ENCODE data around the gene NCS1. TPM values are rescaled to one million over a fixed set of nuclear protein-coding genes. Genes with fewer than 3 reads are reported as not detected.

NCS1 gene
- total RNA-seq, 1 experiment from 2014 or later, result 68.7 TPM

DNA sequence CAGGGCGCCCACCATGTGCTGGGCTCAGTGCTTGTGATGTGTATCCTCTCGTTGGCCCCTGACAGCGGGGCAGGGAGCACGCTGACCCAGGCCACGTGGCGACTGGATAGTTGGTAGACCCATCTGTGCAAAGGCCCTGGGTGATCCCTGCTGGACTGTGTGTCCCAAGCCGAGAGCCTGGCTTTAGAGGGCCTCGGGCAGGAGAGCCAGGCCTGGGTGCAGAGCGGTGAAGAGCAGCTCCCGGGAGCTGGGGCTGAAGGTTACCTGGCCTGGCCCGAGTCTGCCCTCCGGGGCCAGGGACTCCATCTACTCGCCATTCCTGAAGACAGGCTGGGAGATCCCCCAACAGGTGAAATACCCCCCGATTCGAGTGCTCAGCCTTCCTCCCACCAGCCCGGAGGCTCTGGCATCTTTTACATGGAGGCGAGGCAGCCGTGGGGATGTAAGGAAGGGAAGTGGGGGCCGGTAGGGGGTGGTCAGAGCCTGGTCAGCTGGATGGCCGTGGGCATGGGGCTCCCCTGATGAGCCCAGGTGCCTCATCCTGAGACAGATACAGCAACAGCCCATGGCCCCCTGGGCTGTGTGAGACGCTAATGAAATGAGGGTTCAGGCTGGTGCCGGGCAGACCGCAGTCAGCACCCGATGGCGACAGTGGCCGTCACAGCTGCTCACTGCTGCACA, 19.0 kb downstream of the NCS1 start (continued):
- TF ChIP-seq, protein P1, sequence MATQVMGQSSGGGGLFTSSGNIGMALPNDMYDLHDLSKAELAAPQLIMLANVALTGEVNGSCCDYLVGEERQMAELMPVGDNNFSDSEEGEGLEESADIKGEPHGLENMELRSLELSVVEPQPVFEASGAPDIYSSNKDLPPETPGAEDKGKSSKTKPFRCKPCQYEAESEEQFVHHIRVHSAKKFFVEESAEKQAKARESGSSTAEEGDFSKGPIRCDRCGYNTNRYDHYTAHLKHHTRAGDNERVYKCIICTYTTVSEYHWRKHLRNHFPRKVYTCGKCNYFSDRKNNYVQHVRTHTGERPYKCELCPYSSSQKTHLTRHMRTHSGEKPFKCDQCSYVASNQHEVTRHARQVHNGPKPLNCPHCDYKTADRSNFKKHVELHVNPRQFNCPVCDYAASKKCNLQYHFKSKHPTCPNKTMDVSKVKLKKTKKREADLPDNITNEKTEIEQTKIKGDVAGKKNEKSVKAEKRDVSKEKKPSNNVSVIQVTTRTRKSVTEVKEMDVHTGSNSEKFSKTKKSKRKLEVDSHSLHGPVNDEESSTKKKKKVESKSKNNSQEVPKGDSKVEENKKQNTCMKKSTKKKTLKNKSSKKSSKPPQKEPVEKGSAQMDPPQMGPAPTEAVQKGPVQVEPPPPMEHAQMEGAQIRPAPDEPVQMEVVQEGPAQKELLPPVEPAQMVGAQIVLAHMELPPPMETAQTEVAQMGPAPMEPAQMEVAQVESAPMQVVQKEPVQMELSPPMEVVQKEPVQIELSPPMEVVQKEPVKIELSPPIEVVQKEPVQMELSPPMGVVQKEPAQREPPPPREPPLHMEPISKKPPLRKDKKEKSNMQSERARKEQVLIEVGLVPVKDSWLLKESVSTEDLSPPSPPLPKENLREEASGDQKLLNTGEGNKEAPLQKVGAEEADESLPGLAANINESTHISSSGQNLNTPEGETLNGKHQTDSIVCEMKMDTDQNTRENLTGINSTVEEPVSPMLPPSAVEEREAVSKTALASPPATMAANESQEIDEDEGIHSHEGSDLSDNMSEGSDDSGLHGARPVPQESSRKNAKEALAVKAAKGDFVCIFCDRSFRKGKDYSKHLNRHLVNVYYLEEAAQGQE (IDR thresholded peaks at IDR 0.05; ENCODE audit: low read depth), result no peak
- TF ChIP-seq POLR2A (IDR thresholded peaks at IDR 0.05; ENCODE audit: borderline replicate concordance, extremely low read depth, insufficient read depth, insufficient read length) (no peak), ZFX (IDR thresholded peaks at IDR 0.05) (no peak), ZNF274 (IDR thresholded peaks at IDR 0.05; ENCODE audit: low read depth, low read length) (no peak), ZBTB33 (IDR thresholded peaks at IDR 0.05; ENCODE audit: extremely low read depth, insufficient replicate concordance, low read length) (no peak), EGR1 (IDR thresholded peaks at IDR 0.05; ENCODE audit: low read depth) (no peak), CEBPB (IDR thresholded peaks at IDR 0.05; ENCODE audit: low read depth) (no peak), EZH2 (IDR thresholded peaks at IDR 0.05) (no peak)

- H3K9me3 ChIP-seq (ENCODE audit: control insufficient read depth in 1 of 2, insufficient read depth in 1 of 2, low read depth in 1 of 2, low read length in 2 of 2), result no peaks in the 10 kb centered on the region
- no peak overlapping the region for H2AFZ ChIP-seq (ENCODE audit: low read depth, low read length, poor library complexity, severe bottlenecking)
- CTCF ChIA-PET, result no interaction called here
- no peaks in the 10 kb centered on the region for H3K27me3 ChIP-seq (ENCODE audit: insufficient read depth, low read length)
- no peak for DNase-seq (ENCODE audit: low read depth, low spot score)
- peaks cover 9% of the 10 kb centered on the region; the same call in 1 of the 2 replicates for H4K20me1 ChIP-seq (ENCODE audit: insufficient read depth)
- POLR2A ChIA-PET, result no interaction called here
- H3K4me3 ChIP-seq (replicated peaks in 1 of 2; ENCODE audit: low read depth in 1 of 2, low read length in 2 of 2), result no peak overlapping the region
- H3K4me1 ChIP-seq (ENCODE audit: control insufficient read depth in 1 of 2, insufficient read depth in 2 of 2, low read length in 2 of 2), result peaks cover 8 to 25% of the 10 kb centered on the region in 2 experiments
- H3K27ac ChIP-seq (ENCODE audit: low read depth, low read length), result no peak overlapping the region
- H3K79me2 ChIP-seq (ENCODE audit: insufficient read depth, low read length), result peaks cover 95% of the 10 kb centered on the region
- RAD21 ChIA-PET (ENCODE audit: low non-redundant PET in 1 of 2, low total read pairs in 2 of 2, uncharacterized antibody in 2 of 2, unreplicated experiment in 2 of 2), result no interaction called here
- intact Hi-C loops (cut with micrococcal nuclease), result no loop called here
- no peak overlapping the region for H3K4me2 ChIP-seq (ENCODE audit: low read length)
- ATAC-seq, result no peak
- H3K36me3 ChIP-seq (ENCODE audit: control insufficient read depth in 1 of 2, insufficient read depth in 2 of 2, low read length in 2 of 2), result no peaks in the 10 kb centered on the region
- H3K9me2 ChIP-seq (ENCODE audit: insufficient read depth), result no peaks in the 10 kb centered on the region
- no peak overlapping the region for H3K9ac ChIP-seq (ENCODE audit: low read length)
- no TSS peak for BruUV-seq (replicated peaks)
- TF ChIP-seq SRF (IDR thresholded peaks at IDR 0.05; ENCODE audit: low read depth), result no peak
- no peak for TF ChIP-seq POLR2A (IDR thresholded peaks at IDR 0.05; ENCODE audit: borderline replicate concordance, extremely low read depth, insufficient read depth, insufficient read length)
- no peak for TF ChIP-seq ZNF274 (IDR thresholded peaks at IDR 0.05; ENCODE audit: low read depth, low read length)
- no peak for TF ChIP-seq ZBTB33 (IDR thresholded peaks at IDR 0.05; ENCODE audit: extremely low read depth, insufficient replicate concordance, low read length)
- TF ChIP-seq POLR2AphosphoS5 (IDR thresholded peaks at IDR 0.05; ENCODE audit: low read depth, low read length), result no peak
- TF ChIP-seq SP1 (IDR thresholded peaks at IDR 0.05; ENCODE audit: low read depth), result no peak
- no peak for TF ChIP-seq CTCF (IDR thresholded peaks at IDR 0.05 in 2 of 3, conservative IDR thresholded peaks at IDR 0.05 in 1 of 3; ENCODE audit: borderline replicate concordance in 1 of 3, insufficient read depth in 1 of 3, low read depth in 2 of 3, low read length in 2 of 3)
Measured at GRCh38 chr9:130191749-130192120, 19.5 kb downstream of the NCS1 start.
